Choroid plexus epithelial cell (primary cell): ENCODE results near the gene SAMD4A.

Source experiments
- DNase-seq: peaks from one replicate; pipeline ENCODE4 v3.0.0-alpha.2; 2010; ENCODE audit warnings: low read depth
- H3K4me3 ChIP-seq: 2 replicates; pipeline ENCODE4 v1.5.1; 2011; ENCODE audit warnings: low read depth, mild to moderate bottlenecking, control low read depth, low read length, moderate library complexity
- CTCF ChIP-seq: conservative IDR thresholded peaks from 2 replicates; pipeline ENCODE4 v1.5.1; 2011; ENCODE audit warnings: low read depth, mild to moderate bottlenecking, control low read depth, inconsistent platforms, low read length, moderate library complexity

Gene SAMD4A

DNA sequence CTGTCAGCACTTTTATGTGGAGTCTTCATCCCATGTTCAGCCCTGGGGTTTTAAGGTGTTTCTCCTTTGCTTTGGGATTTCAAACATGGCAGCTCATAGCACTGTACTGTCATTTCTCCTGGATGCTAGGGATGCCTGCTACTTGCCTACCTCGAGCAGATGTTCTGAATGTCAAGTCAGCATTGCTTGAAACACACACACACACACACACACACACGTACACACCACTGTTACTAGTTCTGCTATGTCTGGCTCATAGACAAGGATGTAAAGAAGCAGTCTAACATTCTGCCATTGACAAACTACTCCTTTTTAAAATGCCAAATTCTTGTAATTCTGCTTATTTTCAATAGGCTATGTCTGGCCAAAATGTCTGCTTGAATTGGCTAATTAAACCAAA, 72.7 kb downstream of the SAMD4A start:
- no peak for DNase-seq
- no peak for TF ChIP-seq CTCF
- H3K4me3 ChIP-seq: no peak overlapping the region

DNA sequence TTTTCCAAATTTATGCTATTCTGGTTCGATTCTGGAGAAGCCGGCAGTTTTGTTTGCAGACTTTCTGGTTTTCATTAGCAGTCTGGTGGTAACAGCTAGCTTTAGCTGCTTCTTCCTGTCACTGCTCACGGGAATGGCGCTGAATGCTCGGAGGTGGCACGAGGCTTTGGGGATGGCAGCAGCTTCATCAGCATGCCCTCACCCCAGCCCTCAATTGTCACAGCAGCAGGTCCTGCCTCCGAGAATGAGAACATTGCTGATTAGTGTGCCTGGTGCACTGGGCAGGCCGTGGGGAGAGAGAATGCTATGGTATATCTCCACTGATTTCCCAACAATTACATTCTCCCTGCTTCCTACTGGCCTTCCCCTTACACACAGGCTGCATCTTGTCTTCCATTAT, 73.6 kb downstream of the SAMD4A start:
- TF ChIP-seq CTCF: no peak
- DNase-seq: no peak
- no peak overlapping the region for H3K4me3 ChIP-seq

DNA sequence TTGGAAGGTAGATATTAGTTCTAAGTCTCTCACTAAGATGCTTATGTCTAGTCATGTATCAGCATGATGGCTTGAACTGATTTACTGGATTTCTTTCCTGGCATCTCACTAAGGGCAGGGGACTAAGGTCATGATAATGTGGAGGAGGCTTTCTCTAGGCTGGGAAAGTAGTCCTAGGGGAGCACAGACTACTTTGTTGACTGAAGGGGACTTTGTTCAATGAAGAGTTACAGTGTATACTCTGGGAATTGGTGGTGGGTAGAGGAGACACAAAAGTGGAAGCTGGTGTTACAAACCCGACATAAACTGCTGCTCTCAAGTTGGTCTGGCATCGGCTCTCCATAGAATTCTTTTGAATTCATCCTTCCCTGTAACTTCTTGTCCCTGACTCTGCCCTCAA, 75.2 kb downstream of the SAMD4A start:
- TF ChIP-seq CTCF: no peak
- DNase-seq: no peak
- H3K4me3 ChIP-seq: no peak overlapping the region

DNA sequence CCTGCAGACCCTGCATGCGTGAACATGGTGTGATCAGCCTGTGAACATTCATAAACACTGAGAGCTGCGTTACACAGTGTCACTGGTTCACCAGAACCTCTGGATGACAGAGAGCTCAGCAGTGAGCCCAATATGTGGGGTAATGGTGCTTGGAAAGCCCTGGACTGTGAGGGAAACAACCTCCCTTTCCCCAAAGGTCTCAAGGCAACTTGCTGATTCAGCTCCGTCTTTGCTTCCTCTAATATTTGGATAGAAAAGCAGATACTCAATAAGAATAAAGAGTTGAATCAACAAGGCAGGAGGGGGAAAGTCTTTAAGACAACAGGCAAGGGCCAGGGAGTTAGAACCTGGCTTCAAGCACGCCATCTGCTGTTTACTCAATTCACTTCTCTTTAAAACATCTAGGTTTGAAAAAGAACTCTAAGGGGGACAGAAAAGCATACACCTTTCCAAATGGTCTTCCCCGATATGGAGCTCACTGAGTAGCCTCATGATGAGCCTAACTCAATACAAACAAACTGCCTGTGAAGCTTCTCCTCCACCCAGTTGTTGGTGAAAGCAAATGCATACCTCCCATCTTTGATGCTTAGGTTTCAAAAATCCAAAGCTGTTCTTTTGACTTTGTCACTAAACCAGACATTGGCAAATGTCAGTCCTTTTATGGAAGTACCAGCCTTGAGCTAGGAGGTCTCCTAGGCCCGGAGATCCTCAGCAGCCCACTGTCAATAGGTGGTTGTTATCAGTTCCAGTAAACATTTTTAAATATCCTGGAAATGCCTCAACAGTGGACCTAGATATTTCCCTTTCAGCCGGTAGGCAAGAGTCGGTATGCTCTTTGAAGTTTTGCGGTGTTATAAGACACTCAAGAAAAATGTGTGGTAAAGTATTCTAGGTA, 76.1 kb downstream of the SAMD4A start:
- no peak overlapping the region for H3K4me3 ChIP-seq
- DNase-seq: peak; percentile 73
- TF ChIP-seq CTCF: peak; percentile 66

DNA sequence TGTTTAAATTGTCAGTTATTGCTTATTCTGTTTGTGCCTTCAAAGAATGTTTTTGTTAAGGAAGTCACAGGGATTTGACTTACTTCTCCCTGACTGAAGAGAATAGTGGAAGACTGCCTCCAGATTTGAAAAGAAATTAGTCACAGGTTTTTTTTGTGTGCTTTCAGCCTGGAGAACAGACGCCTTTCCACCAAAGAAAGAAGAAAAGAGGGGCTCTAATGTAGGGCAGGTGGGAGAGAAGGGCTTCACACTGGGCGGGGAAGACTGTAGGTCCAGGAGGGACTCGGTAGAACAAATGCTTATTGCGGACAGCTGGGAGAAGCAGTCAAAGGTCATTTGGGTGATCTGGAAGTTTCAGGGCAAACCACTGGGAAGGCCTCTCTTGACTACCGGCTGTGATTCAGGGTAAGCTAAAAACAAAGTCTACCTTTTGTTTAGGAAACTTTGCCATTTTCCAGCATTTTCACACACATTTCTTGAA, 76.8 kb downstream of the SAMD4A start:
- TF ChIP-seq CTCF: no peak
- no peak for DNase-seq
- H3K4me3 ChIP-seq: no peak overlapping the region

DNA sequence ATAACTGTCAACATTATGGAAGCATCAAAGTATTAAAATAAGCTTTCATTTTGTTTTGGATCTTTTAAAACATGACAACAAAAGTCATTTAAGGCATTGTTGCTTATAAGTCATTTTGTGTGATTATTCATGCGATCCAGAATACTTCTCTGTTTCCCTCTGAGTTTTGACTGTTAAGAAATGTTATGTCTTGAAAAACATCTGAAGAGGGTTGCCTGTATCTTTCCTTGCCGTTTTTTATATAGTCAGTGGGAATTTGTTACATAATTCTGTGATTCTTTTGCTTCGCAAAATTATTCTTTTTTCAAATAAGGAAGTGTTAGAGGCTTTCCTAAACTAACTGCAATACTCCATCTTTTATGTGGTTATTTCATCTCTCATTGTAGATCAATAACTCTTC, 78.7 kb downstream of the SAMD4A start:
- no peak for DNase-seq
- no peak overlapping the region for H3K4me3 ChIP-seq
- no peak for TF ChIP-seq CTCF

DNA sequence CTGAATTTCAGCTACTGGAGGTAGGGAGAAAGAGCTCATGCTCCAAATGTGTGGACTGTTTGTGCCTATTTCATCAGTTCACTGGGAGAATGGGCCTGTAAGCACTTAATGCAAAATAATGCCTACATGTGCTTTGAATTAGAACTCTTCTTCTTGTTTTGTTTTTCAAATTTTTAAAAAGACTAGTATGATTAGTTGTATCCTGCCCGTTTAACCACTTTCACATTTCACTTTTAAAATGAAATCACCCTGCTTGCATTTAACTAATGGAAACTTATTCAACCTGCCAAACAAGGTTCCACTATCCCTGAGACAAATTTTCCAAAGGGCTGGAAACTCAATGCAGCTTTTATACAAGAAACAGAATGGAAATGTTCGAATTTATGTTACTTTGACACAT, 79.7 kb downstream of the SAMD4A start:
- DNase-seq: no peak
- TF ChIP-seq CTCF: no peak
- H3K4me3 ChIP-seq: no peak overlapping the region
